GM13977 (cell line): ENCODE measurements around the gene HSFX4.

Source experiments
- DNase-seq: peaks from one replicate; pipeline ENCODE4 v3.0.0; 2012; ENCODE audit warnings: low spot score
- in situ Hi-C: fragments of 300-500 bp; cut with MboI; formaldehyde crosslinking; loops from one replicate; pipeline ENCODE4 v1.12.0; 2022; ENCODE audit warnings: low sequenced_read_pairs, low pct_unique_long_range_greater_than_20kb, mixed read lengths, inconsistent platforms; ENCODE audit not compliant: unreplicated experiment
- TF ChIP-seq, protein P1 (sequence below): IDR thresholded peaks from 2 replicates; pipeline ENCODE4 v1.5.1; 2012; ENCODE audit warnings: mild to moderate bottlenecking, control low read depth; ENCODE audit not compliant: insufficient read depth; ENCODE audit errors: extremely low read depth, missing control alignments

HSFX4 gene

GRCh38 chrX:149979126-149979644 lies 49.8 kb downstream of the HSFX4 start:
- TF ChIP-seq, protein P1, sequence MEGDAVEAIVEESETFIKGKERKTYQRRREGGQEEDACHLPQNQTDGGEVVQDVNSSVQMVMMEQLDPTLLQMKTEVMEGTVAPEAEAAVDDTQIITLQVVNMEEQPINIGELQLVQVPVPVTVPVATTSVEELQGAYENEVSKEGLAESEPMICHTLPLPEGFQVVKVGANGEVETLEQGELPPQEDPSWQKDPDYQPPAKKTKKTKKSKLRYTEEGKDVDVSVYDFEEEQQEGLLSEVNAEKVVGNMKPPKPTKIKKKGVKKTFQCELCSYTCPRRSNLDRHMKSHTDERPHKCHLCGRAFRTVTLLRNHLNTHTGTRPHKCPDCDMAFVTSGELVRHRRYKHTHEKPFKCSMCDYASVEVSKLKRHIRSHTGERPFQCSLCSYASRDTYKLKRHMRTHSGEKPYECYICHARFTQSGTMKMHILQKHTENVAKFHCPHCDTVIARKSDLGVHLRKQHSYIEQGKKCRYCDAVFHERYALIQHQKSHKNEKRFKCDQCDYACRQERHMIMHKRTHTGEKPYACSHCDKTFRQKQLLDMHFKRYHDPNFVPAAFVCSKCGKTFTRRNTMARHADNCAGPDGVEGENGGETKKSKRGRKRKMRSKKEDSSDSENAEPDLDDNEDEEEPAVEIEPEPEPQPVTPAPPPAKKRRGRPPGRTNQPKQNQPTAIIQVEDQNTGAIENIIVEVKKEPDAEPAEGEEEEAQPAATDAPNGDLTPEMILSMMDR, result no peak
- in situ Hi-C loops, result no loop called here
- DNase-seq, result no peak
